CD4-positive, alpha-beta T cell treated with Interleukin-2 at 100 ng/mL for 4 hours (primary cell): ENCODE results near the gene GCNA.

ENCODE experiments used
- DNase-seq: peaks from one replicate; pipeline ENCODE4 v3.0.0-alpha.2; 2020; ENCODE audit warnings: low spot score

Gene GCNA, protein sequence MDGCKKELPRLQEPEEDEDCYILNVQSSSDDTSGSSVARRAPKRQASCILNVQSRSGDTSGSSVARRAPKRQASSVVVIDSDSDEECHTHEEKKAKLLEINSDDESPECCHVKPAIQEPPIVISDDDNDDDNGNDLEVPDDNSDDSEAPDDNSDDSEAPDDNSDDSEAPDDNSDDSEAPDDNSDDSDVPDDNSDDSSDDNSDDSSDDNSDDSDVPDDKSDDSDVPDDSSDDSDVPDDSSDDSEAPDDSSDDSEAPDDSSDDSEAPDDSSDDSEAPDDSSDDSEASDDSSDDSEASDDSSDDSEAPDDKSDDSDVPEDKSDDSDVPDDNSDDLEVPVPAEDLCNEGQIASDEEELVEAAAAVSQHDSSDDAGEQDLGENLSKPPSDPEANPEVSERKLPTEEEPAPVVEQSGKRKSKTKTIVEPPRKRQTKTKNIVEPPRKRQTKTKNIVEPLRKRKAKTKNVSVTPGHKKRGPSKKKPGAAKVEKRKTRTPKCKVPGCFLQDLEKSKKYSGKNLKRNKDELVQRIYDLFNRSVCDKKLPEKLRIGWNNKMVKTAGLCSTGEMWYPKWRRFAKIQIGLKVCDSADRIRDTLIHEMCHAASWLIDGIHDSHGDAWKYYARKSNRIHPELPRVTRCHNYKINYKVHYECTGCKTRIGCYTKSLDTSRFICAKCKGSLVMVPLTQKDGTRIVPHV

DNA sequence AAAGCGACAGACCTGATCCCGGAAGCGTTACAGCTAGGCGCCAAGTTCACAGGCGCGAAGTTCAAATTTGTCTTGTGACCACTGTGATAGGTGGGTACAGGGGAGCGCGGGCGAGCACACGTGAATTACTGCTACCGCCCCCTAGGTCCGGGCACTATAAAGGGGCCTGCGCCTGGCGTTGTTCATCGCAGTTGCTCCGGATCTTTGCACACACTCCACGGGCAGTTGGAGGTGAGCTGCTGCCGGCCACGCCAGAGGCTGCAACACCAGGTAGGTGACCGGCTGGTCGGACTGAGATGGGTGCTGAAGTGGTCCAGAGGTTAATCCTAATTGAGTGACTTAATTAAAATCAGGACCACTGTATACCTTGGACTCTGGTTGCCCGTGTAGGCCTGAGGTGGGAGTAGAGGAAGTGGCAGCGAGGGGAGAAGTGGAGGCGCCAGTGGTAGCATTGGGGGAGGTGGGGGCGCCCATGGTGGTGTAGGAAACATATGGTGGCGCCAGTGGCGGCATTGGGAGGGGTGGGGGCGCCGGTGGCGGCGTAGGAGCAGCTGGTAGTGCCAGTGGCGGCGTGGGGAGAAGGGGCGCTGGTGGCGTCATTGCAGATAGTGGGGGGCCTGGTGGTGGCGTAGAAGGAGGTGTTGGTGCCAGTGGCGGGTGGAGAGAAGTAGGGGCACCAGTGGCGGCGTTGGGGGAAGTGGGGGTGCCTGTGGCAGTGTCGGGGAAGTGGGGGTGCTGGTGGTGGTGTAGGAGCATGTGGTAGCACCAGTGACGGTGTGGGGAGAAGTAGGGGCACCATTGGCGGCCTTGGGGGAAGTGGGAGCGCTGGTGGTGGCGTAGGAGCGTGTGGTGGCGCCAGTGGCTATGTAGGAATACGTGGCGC, at the start of gene GCNA:
Gene GCNA, plus strand, starts transcription at position 185 of the 883 bp plus-strand sequence. CDS start 2,385 bp downstream, outside the sequence.
- no peak for DNase-seq

GRCh38 chrX:71532078-71532752, 46.0 kb upstream of the GCNA start:
- peak; percentile 83 for DNase-seq

DNA sequence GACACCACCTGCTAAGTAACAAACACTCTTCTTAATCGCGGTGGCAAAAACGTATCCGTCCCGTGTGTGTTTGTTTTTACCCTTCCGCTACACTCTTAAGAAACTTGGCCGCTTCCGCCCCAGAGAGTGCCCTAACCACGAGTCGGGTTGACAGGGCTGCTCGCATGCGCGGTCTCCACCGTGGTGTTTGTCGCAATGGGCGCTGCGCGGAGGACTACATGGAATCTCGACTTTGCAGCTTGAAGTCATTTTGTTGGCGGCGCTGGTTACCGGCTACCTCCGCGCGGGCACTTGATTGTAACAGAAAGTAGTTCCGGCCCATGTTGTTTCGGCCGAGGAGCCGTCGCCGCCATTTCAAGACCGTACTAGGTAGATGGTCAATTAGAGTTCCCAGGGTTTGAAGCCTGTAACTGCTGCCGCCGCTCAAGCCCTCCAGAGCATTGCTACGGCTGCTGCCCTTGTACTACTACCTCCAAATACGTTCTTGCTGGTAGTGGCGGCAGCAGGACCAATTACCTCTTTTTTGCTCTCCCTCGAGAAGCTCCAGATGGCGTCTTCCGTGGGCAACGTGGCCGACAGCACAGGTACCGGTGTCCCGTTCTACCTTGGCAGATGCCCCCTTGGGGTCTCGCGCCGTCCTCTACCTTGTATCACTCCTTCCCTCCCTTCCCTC, 45.3 kb upstream of the GCNA start, which contains the start of gene OGT:
Gene OGT, plus strand, starts transcription at position 352 of the 673 bp plus-strand sequence. Its CDS starts 196 bp downstream, at position 548.
- peak; percentile 94 for DNase-seq

DNA sequence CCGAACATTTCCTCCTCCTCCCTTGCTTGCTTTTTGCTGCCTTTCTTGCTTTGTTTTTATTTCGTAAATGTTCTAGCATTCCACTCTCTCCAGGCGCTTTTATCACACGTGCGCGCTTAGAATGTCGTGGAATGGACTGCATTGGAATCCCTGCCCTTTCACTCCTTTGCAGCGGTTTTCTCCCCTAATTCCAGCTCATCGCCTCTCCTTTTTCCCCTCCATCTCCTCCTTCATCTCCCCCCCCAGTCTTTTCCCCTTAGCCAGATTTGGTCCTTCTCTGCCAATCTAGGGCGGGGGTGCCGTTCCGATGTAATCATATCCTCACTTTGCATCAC, 44.8 kb upstream of the GCNA start:
- no peak for DNase-seq

GRCh38 chrX:71533851-71534561, 44.2 kb upstream of the GCNA start:
- peak; percentile 76 for DNase-seq

GRCh38 chrX:71534773-71535544, 43.3 kb upstream of the GCNA start:
- no peak for DNase-seq

GRCh38 chrX:71536285-71536684, 42.0 kb upstream of the GCNA start:
- no peak for DNase-seq

GRCh38 chrX:71537743-71538142, 40.5 kb upstream of the GCNA start:
- no peak for DNase-seq

DNA sequence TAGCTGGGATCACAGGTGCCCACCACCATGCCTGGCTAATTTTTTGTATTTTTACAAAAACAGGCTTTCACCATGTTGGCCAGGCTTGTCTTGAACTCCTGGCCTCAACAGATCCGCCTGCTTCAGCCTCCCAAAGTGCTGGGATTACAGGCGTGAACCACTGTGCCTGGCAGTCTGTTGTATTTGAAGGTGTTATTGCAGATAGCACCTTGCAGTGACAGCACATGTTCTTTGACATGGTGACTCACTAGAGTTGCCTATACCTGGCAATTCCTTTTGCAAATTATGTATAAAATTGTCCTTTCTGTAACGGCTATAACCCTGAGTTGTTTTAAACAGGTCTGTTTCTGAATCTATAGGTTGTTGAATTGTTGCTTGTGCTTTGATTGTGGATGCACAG, 37.4 kb upstream of the GCNA start:
- peak; percentile 19 for DNase-seq

DNA sequence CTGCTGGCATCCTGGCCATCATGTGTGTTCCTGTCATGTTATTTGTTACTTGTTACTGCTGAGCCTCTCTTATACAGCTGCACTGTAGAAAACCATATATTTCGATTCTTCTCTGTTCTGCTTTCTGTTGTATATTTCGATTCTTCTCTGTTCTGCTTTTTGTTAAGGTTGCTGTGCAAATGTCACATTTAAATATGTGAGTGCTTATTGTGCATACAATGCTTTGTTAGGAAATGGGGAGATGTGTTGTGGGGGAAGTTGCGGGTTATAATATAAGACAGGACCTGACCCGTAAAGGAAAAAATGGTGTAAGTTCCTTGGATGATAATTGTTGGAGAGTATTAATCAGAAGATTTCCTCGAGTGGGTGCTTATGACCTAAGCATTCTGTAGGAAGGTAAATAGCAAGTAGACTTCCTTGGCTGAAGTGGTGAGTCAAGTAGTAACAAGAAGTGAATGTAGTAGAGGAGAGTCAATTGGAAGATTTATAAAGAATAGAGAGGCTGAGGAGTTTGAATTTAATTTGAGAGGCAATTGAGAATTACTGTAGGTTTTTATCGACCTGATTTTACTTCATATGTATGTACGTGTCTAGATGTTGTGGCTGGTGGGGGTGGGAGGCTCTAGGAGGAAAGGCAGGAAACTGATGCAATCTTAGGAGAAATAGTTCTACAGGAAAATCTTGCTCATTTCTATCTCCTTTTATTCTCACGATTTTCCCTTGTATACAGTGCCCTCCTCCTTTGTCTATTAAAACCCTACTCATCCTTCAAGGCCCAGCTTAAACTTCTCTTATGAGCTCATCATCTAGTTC, 36.8 kb upstream of the GCNA start:
- DNase-seq = no peak

GRCh38 chrX:71542411-71542810, 35.8 kb upstream of the GCNA start:
- DNase-seq = no peak

DNA sequence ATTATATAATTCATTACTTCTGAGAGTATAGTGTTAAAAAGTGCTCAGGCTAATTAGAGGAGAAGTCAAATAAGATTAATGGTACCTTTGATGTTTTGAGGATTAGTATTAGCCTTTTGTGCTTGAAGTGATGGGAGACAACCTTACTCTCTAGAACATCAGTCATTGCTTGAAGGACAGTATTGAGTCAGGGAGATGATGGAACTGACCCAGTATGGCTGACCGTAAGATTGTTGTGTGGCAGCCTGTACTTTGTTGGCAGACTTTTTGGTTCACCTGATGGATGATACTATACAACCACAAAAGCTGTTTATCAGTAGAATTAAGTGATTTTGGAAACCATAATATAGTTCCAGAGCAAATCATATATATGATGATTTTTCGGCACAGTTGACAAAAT, 35.4 kb upstream of the GCNA start:
- DNase-seq = no peak

GRCh38 chrX:71543316-71543715, 34.9 kb upstream of the GCNA start:
- DNase-seq = peak; percentile 47

GRCh38 chrX:71545364-71545763, 32.9 kb upstream of the GCNA start:
- no peak for DNase-seq

- DNase-seq = no peak
These were observed 31.4 kb upstream of the GCNA start for GRCh38 chrX:71546879-71547278.

GRCh38 chrX:71547339-71547738, 30.9 kb upstream of the GCNA start:
- no peak for DNase-seq

DNA sequence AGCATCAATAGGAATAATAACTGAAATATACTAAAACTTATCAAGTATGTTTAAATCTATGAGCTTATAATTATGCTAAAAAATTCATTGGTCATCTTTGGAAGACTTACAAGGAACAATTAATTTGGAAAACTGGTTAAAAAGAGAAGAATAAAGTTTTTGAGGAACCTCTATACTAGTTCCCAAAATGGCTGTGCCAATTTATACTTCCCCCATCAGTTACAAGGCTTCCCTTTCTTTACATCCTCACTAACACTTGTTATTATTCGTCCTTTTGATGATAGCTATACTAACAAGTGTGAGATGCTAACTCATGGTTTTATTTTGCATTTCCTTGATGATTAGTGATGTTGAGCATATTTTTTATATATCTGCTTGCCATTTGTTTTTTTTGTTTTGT, 28.3 kb upstream of the GCNA start:
- no peak for DNase-seq

- no peak for DNase-seq
These were observed 27.7 kb upstream of the GCNA start for GRCh38 chrX:71550578-71550977.

- no peak for DNase-seq
These were observed 22.2 kb upstream of the GCNA start for GRCh38 chrX:71556036-71556435.
